ENCODE measurements around the gene PGAM5.

DNA sequence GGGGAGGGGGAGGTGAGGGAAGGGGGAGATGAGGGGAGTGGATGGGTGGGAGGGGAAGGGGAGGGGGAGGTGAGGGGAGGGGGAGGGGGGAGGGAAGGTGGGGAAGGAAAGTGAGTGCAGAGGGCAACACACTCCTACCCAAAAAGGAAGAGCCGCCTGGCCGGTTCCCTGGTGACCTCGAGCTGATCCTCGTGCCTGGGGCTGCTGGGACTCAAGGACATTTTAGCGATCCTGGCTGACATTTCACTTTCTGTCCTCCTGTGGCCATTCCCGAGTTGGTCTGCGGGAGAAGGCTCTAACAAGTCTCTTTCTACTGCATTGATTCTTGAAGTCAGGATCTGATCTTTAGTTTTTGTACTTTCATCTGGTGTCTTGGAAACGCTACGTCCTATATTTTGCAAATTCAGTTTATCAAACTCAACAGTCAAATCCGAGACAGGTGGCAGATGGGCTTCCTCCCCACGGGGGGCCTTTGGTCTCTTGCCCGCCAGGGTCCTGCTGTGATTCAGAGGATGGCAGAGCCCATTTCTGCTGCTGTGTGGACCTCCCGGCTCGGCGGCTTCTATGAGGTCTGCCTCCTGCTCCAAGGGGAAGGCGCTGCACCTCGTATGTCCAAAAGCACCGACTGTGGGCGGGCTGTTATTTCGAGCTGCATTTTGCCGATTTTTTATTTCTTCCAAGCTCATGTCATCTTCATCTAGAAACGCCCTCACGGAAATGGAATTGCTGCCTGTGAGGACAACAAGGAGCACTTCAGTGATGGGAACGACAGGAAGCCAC, 19.1 kb downstream of the PGAM5 start:
- TF ChIP-seq, protein P1, sequence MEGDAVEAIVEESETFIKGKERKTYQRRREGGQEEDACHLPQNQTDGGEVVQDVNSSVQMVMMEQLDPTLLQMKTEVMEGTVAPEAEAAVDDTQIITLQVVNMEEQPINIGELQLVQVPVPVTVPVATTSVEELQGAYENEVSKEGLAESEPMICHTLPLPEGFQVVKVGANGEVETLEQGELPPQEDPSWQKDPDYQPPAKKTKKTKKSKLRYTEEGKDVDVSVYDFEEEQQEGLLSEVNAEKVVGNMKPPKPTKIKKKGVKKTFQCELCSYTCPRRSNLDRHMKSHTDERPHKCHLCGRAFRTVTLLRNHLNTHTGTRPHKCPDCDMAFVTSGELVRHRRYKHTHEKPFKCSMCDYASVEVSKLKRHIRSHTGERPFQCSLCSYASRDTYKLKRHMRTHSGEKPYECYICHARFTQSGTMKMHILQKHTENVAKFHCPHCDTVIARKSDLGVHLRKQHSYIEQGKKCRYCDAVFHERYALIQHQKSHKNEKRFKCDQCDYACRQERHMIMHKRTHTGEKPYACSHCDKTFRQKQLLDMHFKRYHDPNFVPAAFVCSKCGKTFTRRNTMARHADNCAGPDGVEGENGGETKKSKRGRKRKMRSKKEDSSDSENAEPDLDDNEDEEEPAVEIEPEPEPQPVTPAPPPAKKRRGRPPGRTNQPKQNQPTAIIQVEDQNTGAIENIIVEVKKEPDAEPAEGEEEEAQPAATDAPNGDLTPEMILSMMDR (IDR thresholded peaks at IDR 0.05): no peak
- TF ChIP-seq POLR2A (IDR thresholded peaks at IDR 0.05) (no peak), POLR2AphosphoS5 (IDR thresholded peaks at IDR 0.05) (no peak)
